Ramos (cell line): ENCODE measurements around the gene CCDC57.

Experiments used
- in situ Hi-C: fragments of 300-500 bp; cut with MboI; formaldehyde crosslinking; loops from one replicate; pipeline ENCODE4 v1.14.3; 2022; ENCODE audit warnings: low sequenced_read_pairs; ENCODE audit not compliant: unreplicated experiment

The CCDC57 gene

GRCh38 chr17:82237083-82237745 lies 24.6 kb upstream of the CCDC57 start:
- in situ Hi-C loops = no loop called here

GRCh38 chr17:82236142-82236971 lies 23.7 kb upstream of the CCDC57 start:
- in situ Hi-C loops = no loop called here

DNA sequence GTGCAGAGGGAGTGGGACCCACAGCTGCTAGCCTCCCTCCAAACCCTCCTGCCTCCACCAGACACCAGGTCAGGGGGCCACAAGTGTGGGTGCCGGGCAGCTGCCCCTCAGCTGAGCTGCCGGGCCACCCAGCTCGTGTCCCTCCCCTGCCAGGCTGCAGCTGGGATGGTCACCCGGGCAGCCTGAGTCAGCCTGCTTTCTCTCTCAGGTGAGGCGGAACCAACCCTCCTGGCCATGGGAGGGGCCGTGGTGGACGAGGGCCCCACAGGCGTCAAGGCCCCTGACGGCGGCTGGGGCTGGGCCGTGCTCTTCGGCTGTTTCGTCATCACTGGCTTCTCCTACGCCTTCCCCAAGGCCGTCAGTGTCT lies 23.1 kb upstream of the CCDC57 start:
- in situ Hi-C loops = no loop called here

DNA sequence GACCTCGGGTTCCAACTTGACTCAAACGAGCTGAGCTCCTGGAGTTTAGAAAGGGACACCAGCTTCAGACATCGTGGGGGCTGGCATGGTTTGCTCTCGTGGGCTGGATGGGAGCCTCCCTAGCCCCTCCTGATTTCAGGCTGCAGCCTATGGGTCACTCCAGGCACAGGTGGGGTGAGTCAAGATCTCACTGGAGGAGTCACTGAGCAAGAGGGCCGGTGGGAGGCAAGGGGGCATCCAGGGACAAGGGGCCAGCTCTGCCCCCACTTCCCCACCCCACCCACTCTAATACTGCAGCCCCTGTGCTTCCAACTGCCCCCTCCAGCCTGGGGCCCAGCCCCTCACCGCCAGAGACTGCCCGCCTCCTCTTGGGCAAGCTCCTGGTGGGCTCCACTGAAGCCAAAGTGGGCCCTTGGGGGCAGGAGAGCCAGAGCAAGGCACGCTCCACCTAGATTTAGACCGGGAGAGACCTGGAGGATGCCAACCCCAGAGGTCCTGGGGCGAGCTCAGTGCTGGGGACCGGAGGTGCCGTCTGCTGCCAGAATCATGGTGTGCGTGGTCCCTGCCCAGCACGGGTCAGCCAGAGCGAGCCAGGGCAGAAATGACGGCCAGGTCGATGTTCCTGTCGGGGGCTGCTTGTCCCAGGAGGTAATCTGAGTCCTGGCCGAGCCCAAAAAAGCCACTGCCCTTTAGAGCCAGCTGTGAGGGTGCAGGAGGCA lies 22.6 kb upstream of the CCDC57 start:
- in situ Hi-C loops = no loop called here

DNA sequence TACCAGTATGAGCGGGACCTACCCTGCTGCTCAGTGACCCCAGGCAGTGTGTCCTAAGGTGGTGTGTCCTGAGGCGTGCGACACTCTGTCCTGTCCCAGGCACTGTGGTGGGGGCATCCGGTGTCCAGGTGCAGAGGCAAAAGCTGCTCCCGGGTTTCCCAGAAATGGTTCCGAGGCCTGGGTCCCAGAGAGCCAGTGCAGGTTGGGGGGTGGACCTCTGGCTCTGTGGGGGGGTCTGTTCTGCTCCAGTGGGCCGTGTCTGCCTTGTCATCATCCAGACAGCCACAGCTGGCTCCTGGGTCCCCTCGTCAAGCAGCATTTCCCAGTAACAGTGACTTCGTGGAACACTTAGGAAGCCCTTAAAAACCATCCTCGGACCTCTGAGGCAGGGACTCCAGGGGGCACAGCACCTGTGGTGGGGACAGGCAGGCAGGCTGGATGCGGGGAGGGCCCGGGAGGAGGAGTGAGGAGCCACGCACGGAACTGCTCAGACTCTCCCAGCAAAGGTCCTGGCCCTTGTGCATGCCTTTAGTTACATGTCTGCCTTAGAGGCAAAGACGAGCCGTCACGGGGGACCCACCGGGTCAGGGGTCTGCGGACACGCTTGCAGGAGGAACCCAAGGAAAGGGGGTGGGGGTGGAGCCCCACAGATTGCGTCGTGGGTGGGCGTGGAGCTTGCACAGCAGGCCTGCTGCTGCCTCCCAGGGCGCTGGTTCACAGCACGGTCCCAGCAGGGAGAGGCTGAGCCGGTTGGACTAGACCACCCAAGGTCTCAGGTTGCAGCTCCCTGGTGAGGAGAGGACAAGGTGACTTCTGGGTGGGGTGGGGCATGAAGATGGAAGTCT lies 21.8 kb upstream of the CCDC57 start:
- in situ Hi-C loops = no loop called here

- in situ Hi-C loops = no loop called here
Measured at GRCh38 chr17:82232876-82233785, 20.5 kb upstream of the CCDC57 start.

GRCh38 chr17:82232322-82232820 lies 19.7 kb upstream of the CCDC57 start:
- in situ Hi-C loops = no loop called here

- in situ Hi-C loops = no loop called here
Measured at GRCh38 chr17:82231562-82232321, 19.1 kb upstream of the CCDC57 start.

DNA sequence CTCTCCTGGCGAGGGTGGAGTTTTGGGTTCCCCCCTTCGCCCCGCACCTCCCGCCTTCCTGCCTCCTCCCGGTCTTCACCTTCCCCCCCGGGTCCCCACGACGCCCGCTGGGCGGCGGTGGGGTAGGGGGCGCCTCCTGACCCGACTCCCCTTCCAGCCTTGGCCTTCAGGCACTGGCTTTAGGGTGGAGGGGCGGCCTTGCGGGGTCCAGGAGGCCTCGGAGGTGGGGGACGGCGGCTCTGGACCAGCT lies 18.6 kb upstream of the CCDC57 start:
- in situ Hi-C loops = no loop called here

DNA sequence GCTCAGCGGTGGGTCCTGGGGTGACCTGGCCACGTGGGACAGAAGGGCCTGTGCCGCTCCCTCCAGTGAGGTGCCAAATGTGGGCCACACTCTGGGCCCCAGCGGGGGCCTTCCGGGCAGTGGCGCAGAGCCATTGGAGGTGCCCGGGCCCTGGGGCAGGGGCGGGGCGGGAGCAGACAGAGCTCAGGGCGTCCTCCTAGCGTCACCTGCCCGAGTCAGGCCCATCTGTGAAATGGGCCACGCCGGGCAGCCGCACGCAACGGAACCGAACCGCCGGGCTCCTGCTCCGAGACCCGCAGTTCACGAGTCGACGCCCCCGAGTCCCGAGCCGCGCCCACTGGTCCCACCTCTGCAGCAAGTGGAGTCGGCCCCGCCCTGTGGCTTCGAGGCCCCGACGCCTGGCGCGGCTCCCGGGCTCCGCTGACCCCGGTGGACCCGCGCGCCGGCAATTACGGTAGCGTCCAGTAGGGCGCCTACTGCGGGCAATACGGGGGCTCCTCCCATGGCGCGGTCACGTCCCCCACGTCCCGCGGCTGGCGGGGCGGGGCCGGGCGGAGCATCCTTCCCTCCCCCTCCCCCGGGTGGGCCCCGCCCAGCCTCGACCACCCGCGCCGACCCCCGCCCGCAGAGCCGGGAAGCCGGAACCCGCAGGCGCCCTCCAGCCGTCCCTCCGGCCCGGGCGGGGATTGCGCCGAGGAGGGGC lies 18.1 kb upstream of the CCDC57 start:
- in situ Hi-C loops = no loop called here

DNA sequence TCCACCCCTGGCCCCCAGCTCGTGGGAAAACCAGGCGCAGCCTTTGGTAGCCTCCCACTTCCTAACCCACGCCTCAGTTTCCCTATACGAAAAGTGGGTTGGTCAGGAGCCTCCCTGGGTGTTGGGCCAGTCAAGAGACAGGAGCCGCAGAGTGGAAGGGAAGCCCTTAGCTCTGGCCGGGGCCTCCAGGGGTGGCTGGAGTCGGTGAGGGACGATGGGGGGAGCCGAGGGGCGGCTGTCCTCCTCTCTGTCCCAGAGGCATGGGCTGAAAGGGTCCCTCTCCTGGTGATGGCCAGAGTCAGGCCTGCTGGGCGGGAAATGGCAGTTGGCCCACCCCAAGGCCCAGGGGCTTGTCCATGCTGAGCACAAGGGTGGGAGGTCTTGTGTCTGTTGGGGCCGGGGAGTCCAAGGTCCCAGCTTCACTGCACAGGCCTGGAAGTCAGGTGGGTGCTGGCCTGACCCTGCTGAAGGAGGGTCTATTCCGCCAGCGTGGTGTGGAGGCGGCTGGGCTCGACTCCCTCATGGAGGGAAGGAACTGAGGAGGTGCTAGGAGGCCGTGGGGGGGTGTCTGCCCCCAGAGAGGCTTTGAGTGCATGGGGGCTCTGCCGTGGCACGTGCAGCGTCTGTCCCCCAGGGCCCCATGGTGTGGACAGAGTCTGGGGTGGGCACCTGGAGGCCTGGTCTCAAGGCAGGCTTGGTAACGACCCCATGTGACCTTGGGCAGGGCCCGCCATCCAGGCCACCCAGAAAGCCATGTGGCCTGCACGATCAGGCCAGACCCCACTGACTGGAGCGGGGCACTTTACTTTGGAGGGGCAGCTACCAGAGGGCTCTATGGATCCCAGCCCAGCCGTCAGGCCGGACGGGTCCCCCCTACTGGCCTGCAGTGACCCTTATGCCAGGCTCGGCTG lies 17.3 kb upstream of the CCDC57 start:
- in situ Hi-C loops = no loop called here

DNA sequence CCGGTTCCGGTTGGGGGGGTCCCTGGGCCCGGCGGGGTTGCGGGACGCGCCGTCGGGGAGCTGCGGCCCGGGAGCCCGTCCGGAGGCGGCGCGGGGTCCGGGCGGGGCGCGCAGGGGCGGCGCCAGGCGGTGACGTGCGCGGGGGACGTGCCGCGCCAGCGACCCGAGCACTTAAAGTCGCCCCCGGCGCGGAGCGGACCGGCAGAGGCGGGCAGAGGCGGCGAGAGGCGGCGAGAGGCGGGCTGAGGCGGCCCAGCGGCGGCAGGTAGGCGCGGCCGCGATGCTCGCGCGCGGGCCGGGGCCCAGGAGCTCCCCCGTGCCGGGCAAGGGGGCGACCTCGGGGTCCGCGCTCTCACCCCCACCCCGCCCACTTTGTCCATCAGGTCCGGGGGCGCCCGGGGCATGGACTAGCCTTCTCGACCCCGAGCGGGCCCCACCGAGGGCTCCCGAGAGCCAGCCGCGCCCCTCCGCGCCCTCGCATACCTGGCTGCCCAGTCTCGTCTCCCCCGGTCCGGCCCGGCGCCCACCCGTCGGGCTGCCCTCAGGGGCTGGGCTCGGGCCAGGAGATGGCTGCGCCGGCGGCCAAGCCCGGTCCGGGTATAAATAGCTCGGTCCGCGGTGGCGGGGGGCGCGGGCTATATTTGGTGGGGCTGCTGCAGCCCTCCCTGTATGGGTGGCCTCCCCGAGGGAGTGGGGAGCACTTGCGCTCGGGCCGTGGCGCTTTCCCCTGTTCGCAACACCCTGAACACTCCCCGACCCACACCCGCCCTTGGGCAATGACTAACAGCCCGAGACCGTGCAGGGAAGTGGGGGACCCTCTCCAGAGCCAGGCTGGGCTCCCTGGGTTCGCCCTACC lies 16.4 kb upstream of the CCDC57 start, which contains the start of gene SLC16A3:
SLC16A3 (plus strand) TSS at position 201 of the 856 bp plus-strand sequence. CDS start 6,967 bp downstream, outside the sequence.
- in situ Hi-C loops = no loop called here

- in situ Hi-C loops = no loop called here
Measured at GRCh38 chr17:82228278-82228841, 15.7 kb upstream of the CCDC57 start.

DNA sequence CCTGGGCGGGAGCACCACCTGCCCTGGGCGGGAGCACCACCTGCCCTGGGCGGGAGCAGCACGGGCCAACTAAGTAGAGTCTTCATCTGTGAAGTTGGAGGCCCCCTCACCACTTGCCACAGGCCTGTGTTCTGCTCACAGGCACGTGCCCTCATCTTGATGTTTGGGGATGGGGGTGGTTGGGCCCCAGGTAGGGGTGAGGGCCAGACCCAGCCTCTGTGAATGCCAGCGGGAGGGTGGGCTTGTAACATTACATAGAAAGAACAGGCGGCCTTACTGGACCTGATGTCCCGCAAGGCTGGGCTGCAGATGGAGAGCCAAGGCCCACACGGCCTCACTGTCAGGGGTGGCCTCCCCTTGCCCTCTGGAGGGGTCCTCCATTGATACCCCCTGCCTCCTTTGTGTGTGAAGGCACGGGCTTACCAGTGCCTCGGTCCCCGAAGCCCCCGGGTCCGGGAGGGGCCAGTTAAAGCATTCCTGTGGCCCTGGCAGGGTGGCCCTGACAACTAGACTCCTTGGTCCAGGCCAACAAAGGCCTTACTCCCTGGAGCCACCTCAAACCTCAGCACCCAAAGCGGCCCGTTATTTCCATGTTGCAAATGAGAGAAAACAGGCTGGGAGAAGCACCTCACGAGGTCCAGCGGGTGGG lies 15.1 kb upstream of the CCDC57 start:
- in situ Hi-C loops = no loop called here
